Central memory CD4-positive, alpha-beta T cell (primary cell): ENCODE measurements around the gene MTFMT.
"Not testable (repeated sequence)": the region's sequence is repeated elsewhere in the genome, so short reads cannot be mapped to it uniquely, and the experiment has no call there.

ENCODE experiments used
- DNase-seq: peaks from one replicate; pipeline ENCODE4 v3.0.0; 2022
- total RNA-seq, 3 experiments: gene quantifications; one replicate each; lab custom pipeline; 2026; lab: John Stamatoyannopoulos, UW

The MTFMT gene
- 8.9 to 19.5 (median 17.2) reads per million in 3 experiments for total RNA-seq

DNA sequence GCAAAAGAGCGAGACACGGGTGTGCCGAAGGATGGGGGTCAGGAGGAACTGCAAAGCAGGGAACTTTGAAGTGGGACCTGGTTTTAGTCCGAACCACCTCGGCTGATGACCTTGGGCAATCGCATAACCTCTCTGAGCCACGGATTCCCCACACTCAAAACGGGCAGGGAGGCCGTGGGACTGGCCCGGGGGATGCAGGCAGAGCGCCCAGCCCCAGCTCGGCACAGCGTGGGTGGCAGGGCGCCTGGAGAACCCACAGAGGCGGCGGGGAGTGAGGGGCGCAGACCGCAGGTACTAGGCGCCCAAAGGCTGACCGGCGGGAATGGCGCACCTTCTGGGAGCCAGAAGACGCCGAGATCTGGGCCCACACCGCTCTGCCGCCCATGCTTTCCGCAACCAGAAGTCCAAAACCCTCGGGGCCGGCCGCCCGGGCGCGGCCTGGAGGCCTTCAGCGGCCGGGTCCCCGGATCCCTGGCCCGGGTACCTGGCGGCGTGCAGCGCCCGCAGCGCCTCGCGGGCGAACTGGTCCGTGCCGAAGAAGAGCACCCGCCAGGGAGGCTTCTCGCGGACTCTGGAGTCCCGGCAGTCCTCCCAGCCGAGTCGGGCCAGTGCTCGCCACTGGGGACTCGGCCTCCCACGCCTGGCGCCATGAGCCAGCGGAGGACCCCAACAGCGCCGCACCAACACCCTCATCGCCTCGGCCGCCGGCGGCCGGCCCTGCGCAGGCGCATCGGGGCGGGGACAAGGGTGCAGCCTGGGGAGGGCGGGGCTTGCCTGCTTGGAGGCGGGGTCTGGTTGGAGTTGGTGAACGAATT lies at the start of gene MTFMT:
Gene MTFMT, minus strand, starts transcription at position 719 of the 815 bp plus-strand sequence. Its CDS starts 26 bp downstream, at position 693.
- peak; percentile 78 for DNase-seq

DNA sequence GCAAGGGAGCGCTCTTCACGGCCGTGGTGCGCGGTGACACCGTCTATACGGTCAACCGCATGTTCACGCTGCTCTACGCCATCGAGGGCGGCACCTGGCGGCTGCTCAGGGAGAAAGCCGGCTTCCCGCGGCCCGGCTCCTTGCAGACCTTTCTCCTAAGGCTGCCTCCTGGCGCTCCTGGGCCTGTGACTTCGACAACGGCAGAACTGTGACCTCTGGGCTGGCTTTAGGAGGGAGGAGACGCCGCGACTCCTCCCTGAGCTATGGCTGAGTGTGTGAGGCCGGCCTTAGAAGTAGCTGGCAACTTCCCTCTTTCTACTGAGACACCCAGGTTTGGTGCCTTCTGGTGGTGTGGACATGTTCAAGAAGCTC lies 48.5 kb upstream of the MTFMT start:
- peak; percentile 33 for DNase-seq

DNA sequence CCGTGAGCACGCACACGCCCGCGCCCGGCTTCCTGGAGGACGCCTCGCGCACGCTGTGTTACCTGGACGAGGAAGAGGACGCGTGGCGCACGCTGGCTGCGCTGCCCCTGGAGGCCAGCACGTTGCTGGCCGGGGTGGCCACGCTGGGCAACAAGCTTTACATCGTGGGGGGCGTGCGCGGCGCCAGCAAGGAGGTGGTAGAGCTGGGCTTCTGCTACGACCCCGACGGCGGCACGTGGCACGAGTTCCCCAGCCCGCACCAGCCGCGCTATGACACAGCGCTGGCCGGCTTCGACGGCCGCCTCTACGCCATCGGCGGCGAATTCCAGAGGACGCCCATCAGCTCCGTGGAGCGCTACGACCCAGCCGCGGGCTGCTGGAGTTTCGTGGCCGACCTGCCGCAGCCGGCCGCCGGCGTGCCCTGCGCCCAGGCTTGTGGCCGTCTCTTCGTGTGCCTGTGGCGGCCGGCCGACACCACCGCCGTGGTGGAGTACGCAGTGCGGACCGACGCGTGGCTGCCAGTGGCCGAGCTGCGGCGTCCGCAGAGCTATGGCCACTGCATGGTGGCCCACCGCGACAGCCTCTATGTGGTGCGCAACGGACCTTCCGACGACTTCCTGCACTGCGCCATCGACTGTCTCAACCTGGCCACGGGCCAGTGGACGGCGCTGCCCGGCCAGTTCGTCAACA lies 48.0 kb upstream of the MTFMT start:
- DNase-seq, result no peak

DNA sequence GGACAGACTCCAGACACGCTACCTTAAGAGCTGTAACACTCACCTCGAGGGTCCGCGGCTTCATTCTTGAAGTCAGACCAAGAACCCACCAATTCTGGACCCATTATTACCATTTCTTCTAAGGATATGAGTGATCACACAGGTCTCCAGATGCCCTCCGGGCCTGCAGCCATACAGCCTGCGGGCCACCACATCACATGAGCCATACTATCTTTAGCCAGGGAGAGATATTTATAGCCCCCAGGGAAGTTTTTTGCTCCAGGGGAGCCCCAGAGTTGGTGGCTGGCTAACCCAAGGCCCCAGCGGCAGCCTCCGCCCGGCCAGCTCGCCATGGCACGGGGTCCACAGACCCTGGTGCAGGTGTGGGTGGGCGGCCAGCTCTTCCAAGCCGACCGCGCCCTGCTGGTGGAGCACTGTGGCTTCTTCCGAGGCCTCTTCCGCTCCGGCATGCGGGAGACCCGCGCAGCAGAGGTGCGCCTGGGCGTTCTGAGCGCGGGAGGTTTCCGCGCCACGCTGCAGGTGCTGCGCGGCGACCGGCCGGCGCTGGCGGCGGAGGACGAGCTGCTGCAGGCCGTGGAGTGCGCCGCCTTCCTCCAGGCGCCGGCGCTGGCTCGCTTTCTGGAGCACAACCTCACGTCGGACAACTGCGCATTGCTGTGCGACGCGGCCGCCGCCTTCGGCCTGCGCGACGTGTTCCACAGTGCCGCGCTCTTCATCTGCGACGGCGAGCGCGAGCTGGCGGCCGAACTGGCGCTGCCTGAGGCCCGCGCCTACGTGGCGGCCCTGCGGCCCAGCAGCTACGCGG lies 47.2 kb upstream of the MTFMT start, which contains the start of gene KBTBD13:
Gene KBTBD13, plus strand, starts transcription at position 261 of the 805 bp plus-strand sequence. Its CDS starts 70 bp downstream, at position 331.
- no peak for DNase-seq

DNA sequence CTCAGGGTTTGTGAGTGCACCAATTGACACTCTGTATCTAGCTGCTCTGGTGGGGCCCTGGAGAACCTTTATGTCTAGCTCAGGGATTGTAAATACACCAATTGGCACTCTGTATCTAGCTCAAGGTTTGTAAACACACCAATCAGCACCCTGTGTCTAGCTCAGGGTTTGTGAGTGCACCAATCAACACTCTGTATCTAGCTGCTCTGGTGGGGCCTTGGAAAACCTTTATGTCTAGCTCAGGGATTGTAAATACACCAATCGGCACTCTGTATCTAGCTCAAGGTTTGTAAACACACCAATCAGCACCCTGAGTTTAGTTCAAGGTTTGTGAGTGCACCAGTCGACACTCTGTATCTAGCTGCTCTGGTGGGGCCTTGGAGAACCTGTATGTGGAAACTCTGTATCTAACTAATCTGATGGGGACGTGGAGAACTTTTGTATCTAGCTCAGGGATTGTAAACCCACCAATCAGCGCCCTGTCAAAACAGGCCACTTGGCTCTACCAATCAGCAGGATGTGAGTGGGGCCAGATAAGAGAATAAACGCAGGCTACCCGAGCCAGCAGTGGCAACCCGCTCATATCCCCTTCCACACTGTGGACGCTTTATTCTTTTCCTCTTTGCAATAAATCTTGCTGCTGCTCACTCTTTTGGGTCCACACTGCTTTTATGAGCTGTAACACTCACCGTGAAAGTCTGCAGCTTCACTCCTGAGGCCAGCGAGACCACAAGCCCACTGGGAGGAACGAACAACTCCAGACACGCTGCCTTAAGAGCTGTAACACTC lies 46.4 kb upstream of the MTFMT start:
- not testable (repeated sequence) for DNase-seq

DNA sequence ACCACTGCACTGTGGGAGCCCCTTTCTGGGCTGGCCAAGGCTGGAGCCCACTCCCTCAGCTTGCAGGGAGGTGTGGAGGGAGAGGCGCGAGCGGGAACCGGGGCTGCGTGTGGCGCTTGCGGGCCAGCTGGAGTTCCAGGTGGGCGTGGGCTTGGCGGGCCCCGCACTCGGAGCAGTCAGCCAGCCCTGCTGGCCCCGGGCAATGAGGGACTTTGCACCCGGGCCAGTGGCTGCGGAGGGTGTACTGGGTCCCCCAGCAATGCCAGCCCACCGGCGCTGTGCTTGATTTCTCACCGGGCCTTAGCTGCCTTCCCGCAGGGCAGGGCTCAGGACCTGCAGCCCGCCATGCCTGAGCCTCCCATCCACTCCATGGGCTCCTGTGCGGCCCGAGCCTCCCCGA lies 45.5 kb upstream of the MTFMT start:
- DNase-seq, result not testable (repeated sequence)

DNA sequence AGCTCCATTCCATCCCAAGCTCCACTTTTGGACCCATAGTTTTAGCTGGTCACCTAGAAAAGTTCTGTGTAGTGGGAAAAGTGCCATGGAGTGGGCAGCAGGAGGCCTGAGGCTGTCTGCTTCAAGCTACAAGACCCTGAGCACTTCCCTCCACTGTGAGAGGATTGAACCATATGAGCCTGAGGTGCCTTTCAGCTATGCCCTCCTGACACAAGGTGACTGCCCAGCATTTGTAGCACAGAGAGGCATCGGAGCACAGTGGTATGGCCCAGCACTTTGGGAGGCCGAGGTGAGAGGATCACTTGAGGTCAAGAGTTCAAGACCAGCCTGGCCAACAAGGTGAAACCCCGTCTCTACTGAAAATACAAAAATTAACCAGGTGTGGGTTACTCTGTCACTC lies 43.2 kb upstream of the MTFMT start:
- no peak for DNase-seq

- DNase-seq, result no peak
Measured at GRCh38 chr15:65072027-65072426, 42.6 kb upstream of the MTFMT start.

DNA sequence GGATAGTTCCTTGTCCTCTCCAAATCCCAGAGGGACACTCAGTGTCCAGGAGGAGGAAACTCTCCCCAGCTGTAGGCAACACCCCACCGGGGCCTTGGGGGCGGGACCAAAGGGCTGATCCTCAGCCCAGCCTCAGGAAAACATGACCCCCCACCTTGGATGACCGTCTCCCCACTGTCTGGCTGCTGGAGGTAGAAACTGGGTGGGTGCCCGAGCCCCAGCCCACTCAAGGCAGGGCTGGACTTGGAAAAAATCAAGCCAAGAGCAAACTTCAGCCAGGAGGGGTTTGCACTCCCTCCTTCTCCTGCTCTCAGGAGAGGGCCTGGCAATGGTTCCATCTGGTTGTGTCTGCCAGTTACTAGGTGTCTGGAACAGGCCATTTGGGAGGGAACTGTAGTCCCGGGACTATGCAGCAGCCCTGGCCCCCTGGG lies 42.0 kb upstream of the MTFMT start:
- DNase-seq, result no peak

- DNase-seq, result no peak
Measured at GRCh38 chr15:65069779-65070546, 40.5 kb upstream of the MTFMT start.

DNA sequence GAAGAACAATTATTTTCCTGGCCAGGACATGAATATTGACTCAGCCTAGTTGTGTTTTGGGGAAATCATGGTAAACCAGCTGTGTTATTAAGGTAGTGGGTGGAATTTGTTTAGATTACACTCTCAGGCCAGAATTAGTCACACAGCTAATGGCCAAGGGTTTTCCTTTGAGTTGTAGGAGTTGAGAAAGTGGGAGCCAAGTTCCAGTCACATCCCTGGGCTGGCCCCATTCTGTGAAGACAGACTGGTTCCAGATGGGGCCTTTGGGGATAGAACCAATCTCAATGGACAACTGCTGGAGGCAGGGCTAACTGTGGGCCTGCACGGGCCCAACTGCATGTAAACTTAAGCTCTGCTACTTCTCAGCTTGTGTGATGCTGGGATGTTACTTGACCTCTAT lies 39.7 kb upstream of the MTFMT start:
- DNase-seq, result no peak

GRCh38 chr15:65068403-65068788 lies 39.0 kb upstream of the MTFMT start:
- no peak for DNase-seq

DNA sequence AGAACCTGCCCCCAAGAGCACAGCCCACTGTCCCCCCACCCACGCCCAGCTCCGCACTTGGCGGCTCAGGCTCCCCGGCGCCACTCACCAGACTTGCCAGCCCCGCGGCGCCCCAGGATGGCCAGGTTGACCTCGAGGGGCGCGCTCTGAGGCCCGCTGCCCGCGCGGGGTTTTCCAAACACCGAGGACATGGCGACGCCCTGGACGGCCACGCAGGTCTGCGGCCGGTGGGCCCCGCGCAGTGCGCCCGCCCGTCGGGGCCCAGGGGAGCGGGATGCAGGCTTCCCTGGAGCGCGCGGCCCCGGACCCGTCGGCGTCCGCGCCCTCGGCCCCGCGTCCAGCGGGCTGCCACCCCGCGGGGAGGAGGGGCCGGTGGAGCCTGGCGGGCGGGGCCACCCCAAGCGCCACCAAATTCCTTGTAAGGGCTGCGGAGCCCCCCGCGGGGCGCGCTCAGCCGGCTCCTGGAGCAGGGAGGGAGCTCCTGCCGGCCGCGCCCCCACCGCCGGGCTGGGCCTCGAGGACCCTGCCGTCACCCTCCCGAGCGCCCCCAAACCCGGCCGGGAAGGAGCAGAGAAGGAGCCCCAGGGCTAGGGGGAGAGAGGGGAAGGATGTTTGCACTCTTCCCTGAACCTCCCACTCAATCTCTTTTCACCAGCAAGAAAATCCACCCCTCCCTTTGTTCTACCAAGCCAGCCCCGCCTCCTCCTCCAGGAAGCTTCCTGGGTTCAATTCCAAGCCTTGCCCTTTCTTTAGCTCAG lies 38.4 kb upstream of the MTFMT start, which contains the start of gene RASL12:
Gene RASL12, minus strand, starts transcription at position 347 of the 758 bp plus-strand sequence. Its CDS starts 156 bp downstream, at position 191.
- no peak for DNase-seq

DNA sequence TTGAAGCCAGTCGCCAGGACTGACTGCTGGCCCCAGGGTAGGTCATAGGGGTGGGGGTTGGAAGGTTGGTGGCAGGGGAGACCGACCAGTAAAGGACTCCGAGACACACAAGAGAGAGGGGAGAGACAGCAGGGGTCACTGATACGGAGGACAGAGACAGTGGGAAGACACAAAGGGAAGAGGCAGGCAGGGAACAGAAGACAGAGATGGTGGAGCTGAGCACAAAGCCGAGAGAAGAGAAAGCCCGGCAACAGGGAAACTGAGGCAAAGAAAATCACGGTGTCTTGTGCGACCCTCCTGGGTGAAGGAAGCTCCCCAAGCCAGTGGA lies 37.8 kb upstream of the MTFMT start:
- no peak for DNase-seq

GRCh38 chr15:65066635-65067316 lies 37.3 kb upstream of the MTFMT start:
- no peak for DNase-seq

DNA sequence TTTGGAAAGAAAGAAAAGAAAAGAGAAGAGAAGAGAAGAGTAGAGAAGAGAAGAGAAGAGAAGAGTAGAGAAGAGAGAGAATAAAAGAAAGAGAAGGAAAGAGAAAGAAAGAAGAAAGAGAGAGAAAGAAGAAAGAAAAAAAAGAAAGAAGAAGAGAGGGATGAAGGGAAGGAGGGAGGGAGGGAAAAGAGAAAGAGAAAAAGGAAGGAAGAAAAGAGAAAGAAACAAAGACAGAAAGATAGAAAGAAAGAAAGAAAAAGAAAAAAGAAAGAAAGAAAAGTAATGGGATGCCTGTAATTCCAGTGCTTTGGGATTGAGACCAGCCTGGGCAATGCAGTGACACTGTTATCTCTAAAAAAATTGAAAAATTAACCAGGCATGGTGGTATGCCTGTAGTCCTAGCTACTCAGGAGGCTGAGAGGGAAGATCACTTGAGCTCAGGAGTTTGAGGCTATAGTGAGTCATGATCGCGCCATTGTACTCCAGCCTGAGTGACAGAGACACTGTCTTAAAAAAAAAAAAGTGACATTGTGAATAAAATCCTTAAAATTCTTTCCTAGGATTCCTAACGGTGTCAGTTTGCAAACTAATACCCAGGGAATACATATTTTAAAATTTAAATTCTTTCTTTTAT lies 36.7 kb upstream of the MTFMT start:
- no peak for DNase-seq

DNA sequence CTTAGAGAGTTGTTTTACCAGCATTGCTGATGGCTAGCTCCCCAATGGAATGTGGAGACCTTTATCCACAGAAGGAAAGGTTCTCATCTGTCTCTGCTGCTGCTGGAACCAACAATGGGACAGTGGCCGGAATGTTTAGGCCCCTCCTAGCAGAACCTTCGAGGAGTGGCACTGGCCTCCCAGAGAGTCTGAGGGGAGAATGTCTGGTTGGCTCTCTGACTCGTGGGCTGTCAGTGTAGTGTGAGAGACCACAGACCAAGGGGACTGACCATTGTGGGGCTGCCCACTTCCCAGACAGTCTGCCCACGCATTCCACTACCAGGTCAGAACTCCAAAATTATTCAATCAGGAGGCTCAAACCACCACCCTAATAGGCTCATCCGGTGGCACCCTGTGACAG lies 33.3 kb upstream of the MTFMT start:
- DNase-seq, result no peak

DNA sequence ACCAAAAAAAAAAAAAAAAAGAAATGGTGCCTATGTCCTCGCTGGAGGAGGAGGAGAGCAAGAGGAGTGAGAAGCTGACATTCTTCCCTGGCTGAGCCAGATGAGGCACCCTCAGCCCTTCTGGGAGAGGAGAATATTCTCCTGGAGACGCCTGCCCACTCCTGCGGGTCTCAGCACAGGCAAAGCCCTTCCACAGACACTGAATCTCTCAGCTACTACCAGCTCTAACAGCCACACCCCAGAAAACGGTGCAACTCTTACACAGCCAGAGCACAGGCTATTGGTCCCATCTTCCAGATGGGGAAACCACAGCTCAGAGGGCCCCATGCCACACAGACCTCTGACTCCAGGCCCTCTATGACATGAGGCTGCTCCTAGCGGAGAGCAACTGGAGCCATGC lies 32.6 kb upstream of the MTFMT start:
- no peak for DNase-seq

- DNase-seq, result no peak
Measured at GRCh38 chr15:65060641-65061397, 31.4 kb upstream of the MTFMT start.
